ENCODE data around the gene DBH.

DNA sequence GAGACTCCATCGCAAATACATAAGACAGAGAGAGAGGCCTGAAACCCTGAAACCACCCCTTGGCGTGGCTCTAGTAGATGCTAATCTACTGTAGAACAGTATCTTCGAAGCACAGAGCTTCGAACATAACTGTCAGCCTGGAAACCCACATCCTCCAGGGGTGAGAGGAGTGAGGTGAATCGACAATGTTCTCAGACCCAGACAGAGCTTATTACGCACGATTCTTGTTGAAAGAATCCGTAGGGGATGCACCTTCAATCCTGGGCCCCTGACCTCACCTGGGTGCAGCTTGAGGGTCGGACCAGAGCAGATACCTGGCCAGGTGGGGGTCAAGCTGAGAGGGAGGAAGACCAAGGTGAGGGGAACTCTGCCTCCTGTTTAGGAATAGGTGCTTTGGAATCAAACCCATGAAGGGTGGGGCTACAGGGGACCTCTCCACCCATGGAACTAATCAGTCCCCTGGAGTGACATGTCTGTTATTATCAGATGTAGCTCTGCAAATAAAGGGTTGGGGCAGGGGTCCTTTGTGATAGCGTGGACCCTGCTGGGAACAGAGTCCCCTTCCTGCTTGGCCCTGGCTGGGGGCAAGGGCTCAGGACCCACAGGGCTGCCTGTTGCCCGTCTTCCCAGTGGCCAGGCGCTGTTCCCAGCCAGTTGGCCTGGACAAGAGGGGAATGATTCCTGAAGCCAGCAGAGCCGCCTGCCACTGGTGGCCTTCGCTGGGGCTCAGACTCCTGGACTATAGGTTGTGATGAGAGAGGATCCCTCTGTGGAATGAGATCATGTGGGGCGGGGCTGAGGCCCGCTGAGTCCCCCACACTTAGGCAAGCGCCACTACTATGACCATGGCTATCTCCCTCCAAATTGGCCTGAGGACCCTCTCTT lies 41.2 kb downstream of the DBH start:
- TF ChIP-seq, protein P1, sequence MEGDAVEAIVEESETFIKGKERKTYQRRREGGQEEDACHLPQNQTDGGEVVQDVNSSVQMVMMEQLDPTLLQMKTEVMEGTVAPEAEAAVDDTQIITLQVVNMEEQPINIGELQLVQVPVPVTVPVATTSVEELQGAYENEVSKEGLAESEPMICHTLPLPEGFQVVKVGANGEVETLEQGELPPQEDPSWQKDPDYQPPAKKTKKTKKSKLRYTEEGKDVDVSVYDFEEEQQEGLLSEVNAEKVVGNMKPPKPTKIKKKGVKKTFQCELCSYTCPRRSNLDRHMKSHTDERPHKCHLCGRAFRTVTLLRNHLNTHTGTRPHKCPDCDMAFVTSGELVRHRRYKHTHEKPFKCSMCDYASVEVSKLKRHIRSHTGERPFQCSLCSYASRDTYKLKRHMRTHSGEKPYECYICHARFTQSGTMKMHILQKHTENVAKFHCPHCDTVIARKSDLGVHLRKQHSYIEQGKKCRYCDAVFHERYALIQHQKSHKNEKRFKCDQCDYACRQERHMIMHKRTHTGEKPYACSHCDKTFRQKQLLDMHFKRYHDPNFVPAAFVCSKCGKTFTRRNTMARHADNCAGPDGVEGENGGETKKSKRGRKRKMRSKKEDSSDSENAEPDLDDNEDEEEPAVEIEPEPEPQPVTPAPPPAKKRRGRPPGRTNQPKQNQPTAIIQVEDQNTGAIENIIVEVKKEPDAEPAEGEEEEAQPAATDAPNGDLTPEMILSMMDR (IDR thresholded peaks at IDR 0.05; ENCODE audit: borderline replicate concordance, extremely low read depth, low read length, poor library complexity, severe bottlenecking) = no peak
- TF ChIP-seq EZH2 (IDR thresholded peaks at IDR 0.05; ENCODE audit: borderline replicate concordance, low read depth, low read length, severe bottlenecking) = no peak

Data from DND-41 (cell line).